HG03565 (cell line): ENCODE data around the gene MR1.
"Not testable (repeated sequence)": the region's sequence is repeated elsewhere in the genome, so short reads cannot be mapped to it uniquely, and the experiment has no call there.

Experiments
- ATAC-seq: cut with Tn5 transposase; IDR thresholded peaks from one replicate; pipeline ENCODE4 v1.9.1; 2021; ENCODE audit warnings: mild to moderate bottlenecking, moderate library complexity; ENCODE audit not compliant: unreplicated experiment

MR1 gene

GRCh38 chr1:181028196-181028595 is 5.6 kb upstream of the MR1 start:
- no peak for ATAC-seq

GRCh38 chr1:181028615-181029014 is 5.2 kb upstream of the MR1 start:
- no peak for ATAC-seq

- no peak for ATAC-seq
Observed at GRCh38 chr1:181032535-181032934, 1.2 kb upstream of the MR1 start.

GRCh38 chr1:181033128-181033798 is 520 bp upstream of the MR1 start:
- no peak for ATAC-seq

- ATAC-seq, result not testable (repeated sequence)
Observed at GRCh38 chr1:181035210-181035609, 1.4 kb downstream of the MR1 start.

GRCh38 chr1:181036107-181036836 is 2.5 kb downstream of the MR1 start:
- no peak for ATAC-seq

GRCh38 chr1:181037386-181037785 is 3.6 kb downstream of the MR1 start:
- no peak for ATAC-seq

- ATAC-seq, result peak; percentile 27
Observed at GRCh38 chr1:181038399-181038873, 4.7 kb downstream of the MR1 start.

- no peak for ATAC-seq
Observed at GRCh38 chr1:181040284-181040865, 6.6 kb downstream of the MR1 start.

- no peak for ATAC-seq
Observed at GRCh38 chr1:181043025-181043888, 9.5 kb downstream of the MR1 start.

GRCh38 chr1:181044449-181044966 is 10.7 kb downstream of the MR1 start:
- ATAC-seq, result peak; percentile 89

- not testable (repeated sequence) for ATAC-seq
Observed at GRCh38 chr1:181045946-181046345, 12.2 kb downstream of the MR1 start.

GRCh38 chr1:181049378-181049777 is 15.6 kb downstream of the MR1 start:
- no peak for ATAC-seq

GRCh38 chr1:181050922-181051321 is 17.1 kb downstream of the MR1 start:
- ATAC-seq, result no peak

- ATAC-seq, result no peak
Observed at GRCh38 chr1:181056560-181056959, 22.8 kb downstream of the MR1 start.

GRCh38 chr1:181057079-181057478 is 23.3 kb downstream of the MR1 start:
- ATAC-seq, result no peak

GRCh38 chr1:181059435-181059834 is 25.7 kb downstream of the MR1 start:
- ATAC-seq, result no peak

GRCh38 chr1:181060066-181060465 is 26.3 kb downstream of the MR1 start:
- no peak for ATAC-seq

- ATAC-seq, result not testable (repeated sequence)
Observed at GRCh38 chr1:181060947-181061346, 27.2 kb downstream of the MR1 start.

- no peak for ATAC-seq
Observed at GRCh38 chr1:181061487-181061886, 27.7 kb downstream of the MR1 start.
